ENCODE results near the gene PRTN3.
"Not testable (repeated sequence)": the region's sequence is repeated elsewhere in the genome, so short reads cannot be mapped to it uniquely, and the experiment has no call there.

Gene PRTN3

DNA sequence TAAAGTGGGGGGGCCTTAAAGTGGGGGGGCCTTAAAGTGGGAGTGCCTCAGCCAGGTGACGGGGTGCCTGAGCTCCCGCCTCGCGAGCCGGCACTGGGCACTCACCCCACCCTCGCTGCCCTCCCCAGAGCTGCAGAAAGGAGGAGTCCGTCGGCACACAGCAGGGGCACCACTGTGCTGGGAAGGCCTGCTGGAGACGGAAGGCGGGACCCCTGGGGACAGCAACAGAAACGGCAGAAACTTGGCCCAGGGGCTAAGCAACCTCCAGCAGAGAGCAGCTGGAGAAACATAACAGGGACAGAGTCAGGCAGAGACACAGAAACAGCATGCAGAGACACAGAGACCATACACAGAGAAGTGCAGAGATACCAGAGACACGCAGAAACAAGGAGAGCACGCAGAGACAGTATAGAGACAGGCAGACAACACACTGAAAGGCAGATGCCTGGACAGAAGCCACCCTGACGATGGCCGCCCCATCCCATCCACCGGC, 26.5 kb downstream of the PRTN3 start:
- DNase-seq (ENCODE audit: low spot score), result no peak

DNA sequence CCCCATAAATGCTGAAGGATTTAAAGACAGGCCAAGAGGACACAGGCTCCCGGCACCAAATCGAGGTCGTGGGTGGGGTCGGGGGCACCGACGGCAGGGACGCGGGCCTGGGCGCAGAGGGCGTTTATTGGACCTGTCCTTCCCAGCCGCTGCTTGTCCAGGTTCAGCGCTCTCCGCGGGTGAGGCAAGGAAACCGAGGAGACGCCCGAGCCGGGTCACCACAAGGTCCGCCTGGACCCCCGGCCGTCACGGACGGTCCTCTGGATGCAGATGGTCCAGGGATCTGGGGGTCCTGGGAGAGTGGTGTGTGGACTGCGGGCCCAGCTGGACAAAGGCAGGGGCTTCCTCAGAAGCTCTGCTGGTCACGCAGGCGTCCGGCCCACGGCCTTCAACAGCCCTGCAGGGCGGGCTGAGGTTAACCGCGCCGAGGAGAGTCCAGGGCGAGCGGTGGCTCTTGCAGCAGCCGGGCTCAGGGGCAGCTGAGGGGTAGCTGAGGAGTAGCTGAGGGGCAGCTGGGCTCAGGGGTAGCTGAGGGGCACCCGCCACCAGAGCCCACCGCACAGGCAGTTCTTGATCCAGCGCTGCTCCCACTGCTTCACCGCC, 27.2 kb downstream of the PRTN3 start:
- DNase-seq (ENCODE audit: low spot score), result no peak

DNA sequence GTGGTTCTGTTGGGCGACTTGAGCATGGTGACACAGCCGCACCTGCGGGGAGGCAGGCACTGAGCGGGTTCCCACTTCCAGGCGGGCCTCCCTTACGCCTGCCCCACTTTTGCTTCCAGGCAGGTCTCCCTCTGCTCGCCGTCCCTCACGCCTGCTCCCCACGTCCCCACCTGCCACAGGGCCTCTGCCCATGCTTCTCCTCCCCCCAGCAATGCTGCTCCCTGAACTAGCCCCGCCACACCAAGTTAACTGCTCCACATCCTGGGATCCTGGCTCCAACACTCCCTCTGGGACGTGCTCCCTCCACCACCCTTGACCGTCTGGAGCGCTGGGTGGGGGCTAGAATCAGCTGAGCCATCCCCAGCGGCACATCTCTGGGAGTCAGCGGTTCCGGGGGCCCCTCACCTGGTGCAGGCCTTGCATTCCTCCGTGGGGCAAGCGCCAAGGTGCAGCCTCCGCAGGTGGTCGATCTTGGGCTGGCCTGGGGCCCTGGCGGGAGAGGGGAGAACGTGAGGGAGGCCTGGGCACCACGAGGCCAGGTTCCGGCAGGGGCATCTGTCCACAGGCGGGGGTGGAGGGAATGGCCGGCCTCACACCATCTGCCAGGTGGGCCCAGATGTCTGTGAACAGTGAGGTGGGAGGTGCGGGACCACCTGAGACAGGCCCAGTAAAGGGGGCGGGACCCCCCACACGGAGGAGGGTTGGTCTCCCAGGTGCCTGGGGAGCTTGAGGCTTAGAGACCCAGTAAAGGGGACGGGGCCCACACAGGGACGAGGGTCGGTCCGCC, 27.9 kb downstream of the PRTN3 start:
- DNase-seq (ENCODE audit: low spot score), result no peak

DNA sequence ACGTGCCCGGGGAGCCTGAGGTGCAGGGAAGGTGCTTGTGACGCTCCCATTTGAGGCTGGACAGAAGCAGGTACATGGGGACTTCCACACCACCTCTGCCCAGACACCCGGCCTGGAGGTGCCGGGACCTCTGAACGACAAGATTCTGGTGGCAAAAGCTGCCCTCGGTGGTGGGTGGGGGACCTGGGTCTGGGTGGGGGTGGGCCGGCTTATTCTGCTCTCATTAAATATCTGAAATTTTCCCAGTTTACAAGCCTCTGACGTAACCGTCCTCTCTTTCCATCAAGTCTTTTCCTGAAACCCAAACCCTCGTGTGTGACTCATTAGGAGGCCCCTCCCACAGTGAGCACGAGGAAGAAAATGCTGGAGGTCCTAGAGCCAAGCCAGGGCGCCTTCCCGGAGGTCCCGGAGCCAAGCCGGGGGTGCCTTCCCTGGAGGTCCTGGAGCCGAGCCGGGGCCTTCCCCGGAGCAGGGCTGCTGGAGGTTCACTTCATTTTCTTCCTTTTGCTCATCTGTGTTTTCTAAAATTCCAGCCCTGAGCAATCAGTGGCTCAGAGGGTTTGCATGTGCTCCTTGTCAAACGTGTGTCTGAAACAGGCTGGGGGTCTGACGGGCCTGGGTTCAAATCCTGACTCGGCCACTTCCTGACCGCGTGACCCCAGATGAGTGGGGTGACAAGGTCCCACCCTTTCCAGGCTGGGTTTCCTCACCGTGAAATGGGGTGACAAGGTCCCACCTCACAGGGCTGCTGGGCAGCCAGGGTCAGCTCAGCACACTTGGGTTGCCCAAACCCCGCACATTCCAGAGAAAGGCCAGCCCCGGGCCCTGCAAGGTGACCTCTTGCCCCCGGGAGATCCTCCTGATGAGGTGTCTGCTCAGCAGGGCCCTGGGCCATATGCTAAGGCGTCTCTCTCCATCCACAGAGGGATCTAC, 28.7 kb downstream of the PRTN3 start:
- DNase-seq (ENCODE audit: low spot score), result peak; percentile 27

DNA sequence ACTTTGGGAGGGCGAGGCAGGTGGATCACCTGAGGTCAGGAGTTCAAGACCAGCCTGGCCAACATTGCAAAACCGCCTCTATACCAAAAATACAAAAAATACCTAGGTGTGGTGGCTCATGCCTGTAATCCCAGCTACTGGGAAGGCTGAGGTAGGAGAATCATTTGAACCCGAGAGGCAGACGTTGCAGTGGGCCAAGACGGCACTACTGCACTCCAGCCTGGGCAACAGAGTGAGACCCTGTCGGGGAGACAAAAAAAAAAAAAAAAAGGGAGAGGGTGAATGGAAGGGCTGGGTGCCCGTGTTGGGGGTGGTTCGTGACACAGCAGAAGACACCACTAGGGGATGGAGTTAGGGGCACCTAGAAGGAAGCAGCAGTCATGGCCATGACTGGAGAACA, 29.5 kb downstream of the PRTN3 start:
- no peak for DNase-seq (ENCODE audit: low spot score)

DNA sequence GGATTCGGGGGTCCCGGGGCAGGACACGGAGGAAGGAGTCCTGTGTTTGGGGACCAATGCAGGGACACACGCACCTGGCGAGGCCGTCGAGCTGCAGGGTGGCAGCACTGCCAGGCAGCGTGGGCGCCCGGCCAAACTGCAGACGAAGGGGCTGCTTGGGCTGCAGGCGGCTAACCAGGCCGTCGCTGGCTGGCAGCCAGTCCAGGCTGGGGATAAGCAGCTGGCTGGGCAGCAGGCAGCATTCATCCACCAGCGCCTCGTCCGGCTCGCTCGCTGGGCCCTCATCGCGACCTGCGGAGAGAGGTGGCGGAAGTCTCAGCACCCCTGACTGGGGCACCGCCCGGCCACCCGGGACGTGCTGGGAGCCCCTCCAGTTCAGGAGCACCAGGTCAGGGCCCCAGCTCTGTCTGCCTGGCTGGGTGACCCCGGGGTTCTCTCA, 30.2 kb downstream of the PRTN3 start:
- no peak for DNase-seq (ENCODE audit: low spot score)

DNA sequence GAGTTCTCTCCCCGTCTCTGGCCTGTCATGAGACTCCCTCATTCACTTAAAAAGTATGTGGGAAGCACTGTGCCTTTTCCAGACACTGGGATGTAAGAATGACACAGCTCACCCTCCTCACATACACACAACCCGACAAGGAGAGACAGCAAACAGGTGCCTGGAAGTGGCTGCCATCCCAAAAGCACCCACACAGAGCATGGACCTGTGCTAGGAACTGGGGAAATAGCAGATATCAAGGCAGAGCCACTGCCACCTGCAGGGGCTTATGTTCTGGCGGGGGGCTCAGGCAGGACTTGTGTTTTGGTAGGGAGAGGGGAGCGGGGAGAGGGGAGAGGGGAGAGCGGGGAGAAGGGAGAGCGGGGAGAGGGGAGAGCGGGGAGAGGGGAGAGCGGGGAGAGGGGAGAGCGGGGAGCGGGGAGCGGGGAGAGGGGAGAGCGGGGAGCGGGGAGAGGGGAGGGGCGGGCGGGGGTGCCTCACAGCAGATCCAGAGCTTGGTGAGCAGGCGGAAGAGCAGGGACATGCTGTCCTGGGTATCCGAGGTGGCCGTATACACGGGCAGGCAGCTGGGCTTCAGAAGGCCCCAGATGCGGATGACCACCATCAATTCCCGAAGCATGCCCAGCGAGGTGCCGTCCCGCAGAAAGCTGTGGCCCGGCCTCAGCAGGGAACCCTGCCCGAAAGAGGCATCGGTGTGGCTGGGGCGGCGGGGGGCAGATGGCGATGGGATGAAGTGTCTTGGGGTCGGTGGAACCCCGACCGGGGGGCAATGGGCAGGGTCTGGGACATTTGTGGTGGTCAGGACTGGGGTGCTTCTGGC, 30.9 kb downstream of the PRTN3 start:
- no peak for DNase-seq (ENCODE audit: low spot score)

DNA sequence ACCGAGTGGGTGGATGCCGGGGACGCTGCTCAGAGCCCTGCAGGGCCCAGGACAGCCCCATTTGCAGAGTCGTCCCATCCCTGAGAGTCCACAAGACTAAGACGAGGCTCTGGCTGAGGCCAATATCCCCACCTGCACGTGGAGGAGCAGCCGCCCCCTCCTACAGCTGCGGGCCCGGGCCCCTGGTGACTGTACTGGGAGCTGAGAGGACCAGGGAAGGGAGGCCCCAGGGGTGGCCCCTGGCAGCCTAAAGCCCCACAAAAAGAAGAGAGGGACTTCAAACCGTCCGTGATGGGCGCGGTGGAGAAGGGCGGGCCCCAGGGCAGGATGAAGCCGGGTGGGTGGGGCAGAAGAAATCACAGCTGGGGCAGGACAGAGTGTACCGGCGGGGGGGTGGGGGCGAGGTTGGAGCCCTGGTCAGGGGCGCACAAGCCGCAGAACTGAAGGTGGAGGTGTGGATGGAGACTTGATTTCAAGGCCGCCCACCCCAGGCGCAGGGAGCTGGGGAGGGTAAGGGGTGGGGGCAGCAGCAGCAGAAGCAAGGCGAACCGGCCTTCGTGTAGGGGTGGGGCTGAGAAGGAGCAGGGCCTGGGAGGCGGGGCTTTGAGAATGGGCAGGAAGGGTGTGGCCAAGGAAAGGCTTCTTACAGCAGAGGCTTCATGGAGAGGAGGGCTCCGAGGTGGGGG, 31.6 kb downstream of the PRTN3 start:
- peak; percentile 36 for DNase-seq (ENCODE audit: low spot score)

DNA sequence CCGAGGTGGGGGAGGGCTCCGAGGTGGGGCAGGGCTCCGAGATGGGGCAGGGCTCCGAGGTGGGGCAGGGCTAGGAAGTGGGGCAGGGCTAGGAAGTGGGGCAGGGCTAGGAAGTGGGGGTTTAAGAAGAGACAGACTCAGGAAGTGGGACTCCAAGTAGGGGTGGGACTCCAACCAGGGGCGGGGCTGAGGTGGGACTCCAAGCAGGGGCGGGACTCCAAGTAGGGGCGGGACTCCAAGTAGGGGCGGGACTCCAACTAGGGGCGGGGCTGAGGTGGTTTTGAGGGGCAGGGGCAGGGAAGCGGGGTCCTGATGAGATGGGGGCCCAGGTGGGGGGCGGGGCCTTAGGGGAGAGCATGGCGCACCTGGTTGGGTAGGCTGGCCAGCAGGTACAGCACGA, 32.3 kb downstream of the PRTN3 start:
- peak; percentile 19 for DNase-seq (ENCODE audit: low spot score)

DNA sequence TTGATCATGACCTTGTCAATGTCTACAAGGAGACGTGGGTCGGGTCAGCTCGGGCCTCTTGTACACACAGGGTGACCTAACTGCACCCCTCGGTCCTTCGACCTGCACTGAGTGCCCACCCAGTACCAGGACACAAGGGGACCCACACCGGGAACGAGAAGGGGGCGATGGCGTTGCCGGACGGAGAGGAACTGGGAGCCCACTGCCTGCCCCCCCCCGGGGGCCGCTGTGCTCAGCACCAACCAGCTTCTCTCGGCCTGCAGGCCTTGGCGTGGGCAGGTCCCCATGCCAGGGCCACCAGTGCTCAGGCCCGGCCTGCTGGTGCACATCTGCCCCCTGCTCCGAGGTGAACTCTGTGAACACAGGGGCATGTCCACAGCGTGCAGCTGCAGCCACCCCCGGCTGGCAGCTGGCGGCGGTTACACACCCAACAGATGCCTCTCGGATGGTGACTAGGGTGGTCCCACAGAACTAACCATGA, 32.8 kb downstream of the PRTN3 start:
- no peak for DNase-seq (ENCODE audit: low spot score)

DNA sequence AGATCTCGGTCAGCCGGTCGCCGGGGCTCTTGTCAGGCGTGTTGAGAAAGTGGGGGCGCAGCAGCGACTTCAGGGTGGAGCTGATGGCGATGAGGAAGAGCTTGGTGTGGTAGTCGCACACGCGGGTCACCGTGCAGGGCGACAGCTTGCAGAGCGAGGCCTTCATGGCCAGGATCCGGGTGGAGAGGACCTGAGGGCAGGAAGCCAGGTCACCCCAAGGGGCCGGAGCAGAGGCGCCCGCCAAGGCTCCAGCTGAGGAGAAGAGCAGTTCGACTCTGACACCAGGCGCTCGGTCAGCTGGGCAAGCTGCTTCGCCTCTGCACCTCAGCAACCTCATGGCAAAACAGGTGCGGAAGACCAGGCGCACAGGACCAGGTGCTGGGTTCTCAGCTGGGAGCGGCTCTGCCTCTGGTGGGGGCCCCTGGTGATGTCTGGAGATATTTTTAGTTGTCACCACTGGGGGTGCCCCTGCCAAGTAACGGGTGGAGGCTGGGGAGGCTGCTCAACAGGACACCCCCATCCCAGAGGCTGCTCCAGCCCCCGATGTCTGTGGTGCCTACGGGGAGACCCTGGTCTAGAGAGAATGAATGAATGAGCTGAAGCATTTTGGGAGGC, 34.6 kb downstream of the PRTN3 start:
- DNase-seq (ENCODE audit: low spot score), result no peak

DNA sequence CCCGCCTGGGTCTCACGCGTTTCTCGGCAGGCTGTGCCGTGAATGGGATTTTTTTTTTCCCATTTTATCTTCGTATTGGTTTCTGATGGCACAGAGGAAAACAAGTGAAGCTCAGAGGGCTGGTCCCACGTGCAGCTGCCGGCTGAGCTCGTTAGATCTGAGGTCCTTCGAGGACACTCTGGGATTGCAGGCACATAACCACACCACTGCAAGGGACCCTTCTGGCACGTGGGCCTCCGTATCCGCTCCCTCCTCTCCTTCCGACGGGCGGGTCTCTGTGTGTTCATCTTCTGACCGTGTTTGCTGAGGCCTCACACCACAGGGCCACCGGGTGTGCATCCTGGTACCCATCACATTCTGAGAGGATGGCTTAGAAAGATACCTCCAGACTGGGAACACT, 35.3 kb downstream of the PRTN3 start:
- DNase-seq (ENCODE audit: low spot score), result no peak

DNA sequence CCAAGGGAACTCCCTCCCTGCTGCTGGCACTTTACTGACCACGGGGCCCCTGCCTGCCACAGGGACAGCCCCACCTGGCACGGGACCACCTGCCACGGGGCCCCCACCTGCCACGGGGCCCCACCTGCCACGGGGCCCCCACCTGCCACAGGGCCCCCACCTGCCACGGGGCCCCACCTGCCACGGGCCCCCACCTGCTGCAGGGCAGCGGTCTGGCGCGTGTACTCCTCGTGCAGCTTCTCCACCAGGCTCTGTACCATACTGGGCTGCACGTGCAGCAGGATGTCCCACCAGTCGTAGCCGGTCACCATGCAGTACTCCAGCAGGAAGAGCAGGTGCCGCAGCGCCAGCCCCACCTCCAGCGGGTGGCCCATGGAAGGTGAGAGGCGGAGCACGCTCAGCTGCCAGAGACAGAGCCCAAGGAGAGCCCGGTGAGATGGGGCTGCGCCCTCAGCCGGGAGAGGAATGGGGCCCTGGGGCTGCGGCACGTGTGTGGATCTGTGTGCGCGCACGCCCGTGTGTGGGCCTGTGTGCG, 36.0 kb downstream of the PRTN3 start:
- DNase-seq (ENCODE audit: low spot score), result no peak

DNA sequence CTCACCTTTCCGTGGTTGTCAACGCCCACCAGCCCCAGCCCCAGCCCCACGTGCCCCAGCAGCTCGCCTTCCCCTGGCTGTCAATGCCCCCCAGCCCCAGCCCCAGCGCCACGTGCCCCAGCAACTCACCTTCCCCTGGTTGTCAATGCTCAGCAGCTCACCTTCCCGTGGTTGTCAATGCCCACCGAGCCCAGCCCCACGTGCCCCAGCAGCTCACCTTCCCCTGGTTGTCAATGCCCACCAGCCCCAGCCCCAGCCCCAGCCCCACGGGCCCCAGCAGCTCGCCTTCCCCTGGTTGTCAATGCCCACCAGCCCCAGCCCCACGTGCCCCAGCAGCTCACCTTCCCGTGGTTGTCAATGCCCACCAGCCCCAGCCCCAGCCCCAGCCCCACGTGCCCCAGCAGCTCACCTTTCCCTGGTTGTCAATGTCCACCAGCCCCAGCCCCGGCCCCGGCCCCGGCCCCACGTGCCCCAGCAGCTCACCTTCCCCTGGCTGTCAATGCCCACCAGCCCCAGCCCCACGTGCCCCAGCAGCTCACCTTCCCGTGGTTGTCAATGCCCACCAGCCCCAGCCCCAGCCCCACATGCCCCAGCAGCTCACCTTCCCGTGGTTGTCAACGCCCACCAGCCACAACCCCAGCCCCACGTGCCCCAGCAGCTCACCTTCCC, 37.3 kb downstream of the PRTN3 start:
- not testable (repeated sequence) for DNase-seq (ENCODE audit: low spot score)

DNA sequence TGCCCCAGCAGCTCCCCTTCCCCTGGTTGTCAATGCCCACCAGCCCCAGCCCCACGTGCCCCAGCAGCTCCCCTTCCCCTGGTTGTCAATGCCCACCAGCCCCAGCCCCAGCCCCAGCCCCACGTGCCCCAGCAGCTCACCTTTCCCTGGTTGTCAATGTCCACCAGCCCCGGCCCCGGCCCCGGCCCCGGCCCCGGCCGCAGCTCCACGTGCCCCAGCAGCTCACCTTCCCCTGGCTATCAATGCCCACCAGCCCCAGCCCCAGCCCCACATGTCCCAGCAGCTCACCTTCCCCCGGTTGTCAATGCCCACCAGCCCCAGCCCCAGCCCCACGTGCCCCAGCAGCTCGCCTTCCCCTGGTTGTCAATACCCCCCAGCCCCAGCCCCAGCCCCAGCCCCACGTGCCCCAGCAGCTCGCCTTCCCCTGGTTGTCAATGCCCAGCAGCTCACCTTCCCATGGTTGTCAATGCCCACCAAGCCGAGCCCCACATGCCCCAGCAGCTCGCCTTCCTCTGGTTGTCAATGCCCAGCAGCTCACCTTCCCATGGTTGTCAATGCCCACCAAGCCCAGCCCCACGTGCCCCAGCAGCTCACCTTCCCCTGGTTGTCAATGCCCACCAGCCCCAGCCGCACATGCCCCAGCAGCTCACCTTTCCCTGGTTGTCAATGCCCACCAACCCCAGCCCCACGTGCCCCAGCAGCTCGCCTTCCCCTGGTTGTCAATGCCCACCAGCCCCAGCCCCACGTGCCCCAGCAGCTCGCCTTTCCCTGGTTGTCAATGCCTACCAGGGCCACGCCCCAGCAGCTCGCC, 38.2 kb downstream of the PRTN3 start:
- DNase-seq (ENCODE audit: low spot score), result not testable (repeated sequence)

DNA sequence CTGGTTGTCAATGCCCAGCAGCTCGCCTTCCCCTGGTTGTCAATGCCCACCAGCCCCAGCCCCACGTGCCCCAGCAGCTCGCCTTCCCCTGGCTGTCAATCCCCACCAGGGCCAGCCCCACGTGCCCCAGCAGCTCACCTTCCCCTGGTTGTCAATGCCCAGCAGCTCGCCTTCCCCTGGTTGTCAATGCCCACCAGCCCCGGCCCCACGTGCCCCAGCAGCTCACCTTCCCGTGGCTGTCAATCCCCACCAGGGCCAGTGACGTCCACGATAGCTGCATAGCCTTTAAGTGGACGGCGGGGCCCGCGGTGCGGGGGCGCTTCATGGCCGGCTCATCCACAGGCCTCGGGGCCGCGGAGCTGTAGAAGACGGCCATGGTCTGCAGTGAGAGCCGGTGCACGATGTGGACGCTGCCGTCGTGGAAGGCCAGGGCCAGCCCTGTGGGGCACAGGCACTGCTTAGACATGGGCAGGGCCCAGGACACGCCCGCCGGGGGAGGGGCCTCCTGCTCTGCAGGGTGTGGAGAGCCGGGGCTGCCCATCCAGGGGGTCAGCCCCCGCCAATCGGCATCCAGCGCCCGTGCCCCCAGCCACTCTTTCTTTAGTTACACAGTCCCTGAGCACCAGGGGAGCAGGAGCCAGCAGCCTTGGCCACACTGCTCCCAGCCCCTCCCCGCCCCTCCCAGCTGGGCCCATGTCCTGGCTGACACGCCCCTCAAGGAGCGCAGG, 39.1 kb downstream of the PRTN3 start:
- DNase-seq (ENCODE audit: low spot score), result no peak

DNA sequence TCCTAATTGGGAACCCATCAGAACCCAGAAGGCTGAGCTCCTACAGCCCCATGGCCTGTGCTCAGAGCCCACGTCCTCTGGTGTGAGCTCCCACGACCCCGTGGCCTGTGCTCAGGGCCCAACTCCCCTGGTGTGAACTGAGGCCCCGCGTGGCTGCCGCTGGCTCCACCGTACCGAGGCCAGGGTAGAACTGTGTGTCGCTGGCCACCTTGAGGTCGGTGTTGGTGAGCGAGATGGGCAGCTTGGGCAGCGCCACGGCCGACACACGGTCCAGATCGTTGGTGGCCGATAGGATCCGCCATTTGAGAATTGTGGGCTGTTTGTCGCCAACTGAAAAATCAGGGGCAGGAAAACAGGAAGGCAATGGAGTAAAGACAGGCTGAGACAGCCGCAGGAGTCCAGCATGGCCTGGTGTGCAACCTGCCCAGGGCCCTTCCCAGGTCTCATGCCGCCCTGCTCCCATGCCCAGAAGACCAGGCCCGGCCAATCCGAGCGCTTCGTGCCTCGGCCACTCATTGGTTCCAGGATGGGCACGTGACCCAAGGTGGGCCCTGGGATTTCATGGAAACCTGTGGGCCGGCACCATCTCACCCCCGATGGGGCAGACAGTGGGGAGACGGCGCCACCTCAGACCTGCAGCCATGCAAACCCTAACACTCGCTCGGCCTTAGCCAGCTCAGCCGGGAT, 40.7 kb downstream of the PRTN3 start:
- DNase-seq (ENCODE audit: low spot score), result no peak
